GM21786 (cell line): ENCODE results near the gene ANKS6.

Source experiments
- ATAC-seq: cut with Tn5 transposase; IDR thresholded peaks from one replicate; pipeline ENCODE4 v1.9.1; 2021; ENCODE audit not compliant: unreplicated experiment

ANKS6 gene

GRCh38 chr9:98738741-98739140 is 57.6 kb downstream of the ANKS6 start:
- ATAC-seq = no peak

DNA sequence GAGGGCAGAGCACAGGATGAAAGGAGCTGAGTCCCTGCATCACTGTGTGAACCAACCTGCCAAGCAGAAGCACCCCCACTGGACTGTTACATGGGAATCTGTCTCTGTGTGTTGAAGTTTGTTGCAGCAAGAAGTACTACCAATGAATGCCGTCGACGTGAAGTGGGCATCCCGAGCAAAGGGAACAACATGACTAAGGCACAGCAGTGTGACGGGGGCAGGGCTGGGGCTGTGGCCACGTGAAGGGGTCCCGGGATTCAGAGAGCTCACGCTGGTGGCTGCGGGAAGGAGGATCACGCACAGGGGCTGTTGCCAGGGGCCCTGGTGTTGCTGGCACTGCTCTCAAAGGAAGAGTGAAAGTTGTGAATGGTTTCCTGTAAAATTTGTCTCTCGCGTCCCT is 60.1 kb downstream of the ANKS6 start:
- ATAC-seq = no peak

DNA sequence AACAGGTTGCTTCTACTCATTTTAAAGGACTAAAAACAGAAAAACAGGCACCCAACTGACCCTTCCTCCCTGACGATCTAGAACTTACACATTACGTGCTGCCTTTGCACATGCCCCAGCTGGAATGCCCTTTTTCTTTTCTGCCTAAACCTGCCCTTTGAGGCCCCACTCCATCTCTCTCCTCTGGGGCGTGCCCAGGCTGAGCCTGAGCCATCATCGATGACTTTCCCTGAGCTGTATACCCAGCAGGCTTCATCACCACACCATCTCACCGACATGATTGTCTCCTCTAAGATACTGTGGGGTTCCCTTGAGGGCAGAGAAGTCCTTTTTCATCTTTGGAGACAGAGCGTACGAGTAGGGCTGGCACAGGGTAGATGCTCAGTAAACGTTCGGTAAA is 63.6 kb downstream of the ANKS6 start:
- no peak for ATAC-seq

GRCh38 chr9:98732091-98732490 is 64.3 kb downstream of the ANKS6 start:
- ATAC-seq = no peak

DNA sequence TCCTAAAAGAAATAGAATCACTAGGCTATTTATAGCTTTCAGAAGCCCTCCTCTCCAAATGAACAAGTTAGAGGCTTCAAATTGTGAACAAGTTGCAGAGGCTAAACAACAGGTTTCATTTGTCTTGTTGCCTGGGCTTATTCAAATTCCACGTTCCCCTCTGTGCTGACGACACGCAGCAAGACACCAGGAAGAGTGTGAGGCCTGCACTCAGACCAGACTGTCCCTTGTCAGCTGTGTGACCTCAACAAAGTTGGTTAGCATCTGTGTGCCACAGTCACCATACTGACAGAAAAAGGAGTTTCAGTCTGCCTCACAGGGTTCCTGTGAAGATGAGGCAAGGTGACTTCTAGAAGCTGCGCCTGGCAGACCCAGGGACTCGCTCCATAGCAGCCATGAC is 65.5 kb downstream of the ANKS6 start:
- ATAC-seq = no peak

DNA sequence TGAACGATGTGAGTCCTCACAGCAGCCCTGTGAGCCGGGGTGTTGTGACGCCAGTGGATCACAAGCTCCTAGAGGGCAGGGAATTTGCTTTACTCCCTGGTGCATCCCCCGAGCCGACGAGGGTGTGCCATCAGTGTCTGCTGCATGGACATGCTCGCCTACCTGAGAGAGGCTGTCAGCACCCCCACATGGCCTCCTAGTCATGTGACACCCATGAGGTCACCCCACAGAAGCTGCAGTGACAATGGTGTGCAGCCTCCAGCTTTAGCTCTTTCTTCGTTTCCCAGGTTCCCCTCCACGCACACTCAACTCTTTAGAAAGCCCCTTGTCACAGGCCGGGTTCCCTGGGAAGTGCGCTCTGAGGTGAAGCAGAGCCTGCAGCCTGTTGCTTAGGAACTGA is 67.9 kb downstream of the ANKS6 start:
- no peak for ATAC-seq

DNA sequence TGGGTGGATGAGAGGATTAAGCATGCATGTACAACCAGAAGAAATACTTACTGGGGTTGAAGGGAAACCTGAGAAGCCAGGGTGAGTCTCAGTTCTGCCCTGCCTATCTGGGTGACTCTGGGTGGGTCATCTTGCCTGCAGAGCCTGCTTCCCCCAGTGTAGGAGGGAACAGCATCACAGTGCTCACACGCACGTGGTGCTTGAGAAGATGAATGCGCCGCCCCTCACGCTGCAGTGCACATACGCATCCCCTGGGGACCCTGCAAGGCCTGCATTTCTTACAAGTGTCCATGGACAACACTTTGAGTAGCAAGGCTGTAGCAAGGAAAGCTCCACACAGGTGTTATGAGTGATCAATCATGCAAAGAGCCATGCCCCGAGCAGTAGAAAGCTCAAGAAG is 68.9 kb downstream of the ANKS6 start:
- ATAC-seq = no peak

GRCh38 chr9:98726735-98727134 is 69.6 kb downstream of the ANKS6 start:
- ATAC-seq = no peak

DNA sequence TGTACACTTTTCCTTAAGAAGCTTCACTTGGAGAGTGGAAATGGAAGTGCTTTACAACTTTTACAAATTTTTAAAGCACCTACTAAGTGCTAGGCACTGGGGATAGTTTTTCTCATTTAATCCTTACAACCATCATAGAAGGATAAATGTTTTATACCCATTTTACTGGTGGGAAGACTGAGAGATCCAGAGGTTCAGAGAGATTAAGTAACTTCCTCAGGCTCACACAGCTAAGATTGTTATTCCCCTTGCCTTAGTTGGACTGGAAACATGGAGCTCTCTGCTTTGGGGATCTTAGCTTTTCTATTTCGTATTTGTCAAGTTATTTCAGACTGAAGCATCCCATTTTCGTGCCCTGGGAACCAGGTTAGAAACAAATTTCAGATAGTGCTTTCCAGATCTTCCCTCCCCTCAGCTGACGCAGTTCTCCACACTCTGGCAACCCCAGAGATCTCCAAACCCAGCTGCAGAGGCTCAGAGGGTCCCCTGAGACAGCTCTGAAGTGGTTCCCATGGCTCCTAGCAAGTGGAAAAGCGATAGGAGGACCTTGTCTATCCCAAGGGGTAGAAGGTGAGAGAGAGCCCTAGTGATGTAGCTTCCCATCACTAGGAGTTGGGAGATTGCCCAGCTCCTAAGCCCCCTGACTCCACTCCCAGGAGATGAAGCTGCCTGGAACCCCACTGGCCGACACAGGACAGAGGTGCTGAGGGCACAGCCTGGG is 71.4 kb downstream of the ANKS6 start:
- no peak for ATAC-seq

- no peak for ATAC-seq
Observed at GRCh38 chr9:98721643-98722042, 74.7 kb downstream of the ANKS6 start.

DNA sequence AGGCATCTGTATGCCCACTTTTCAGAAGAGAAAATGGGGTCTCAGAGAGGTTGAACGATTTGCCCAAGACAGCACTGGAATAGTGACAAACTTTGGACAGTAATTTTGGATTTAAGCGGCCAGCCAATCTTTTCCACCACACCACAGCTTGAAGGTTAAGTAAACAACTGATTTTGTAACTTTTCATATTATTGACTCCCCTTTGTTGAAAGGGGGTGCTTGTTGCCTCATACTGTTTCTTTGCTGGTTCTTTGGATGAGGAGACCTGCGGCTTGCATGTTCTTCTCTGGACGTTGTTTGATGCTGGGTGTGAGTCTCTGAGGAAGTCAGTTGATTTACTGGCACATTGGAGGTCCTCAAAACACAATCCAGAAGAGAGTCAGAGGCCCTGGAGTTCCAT is 76.0 kb downstream of the ANKS6 start:
- no peak for ATAC-seq

- ATAC-seq = no peak
Observed at GRCh38 chr9:98719055-98719454, 77.3 kb downstream of the ANKS6 start.

DNA sequence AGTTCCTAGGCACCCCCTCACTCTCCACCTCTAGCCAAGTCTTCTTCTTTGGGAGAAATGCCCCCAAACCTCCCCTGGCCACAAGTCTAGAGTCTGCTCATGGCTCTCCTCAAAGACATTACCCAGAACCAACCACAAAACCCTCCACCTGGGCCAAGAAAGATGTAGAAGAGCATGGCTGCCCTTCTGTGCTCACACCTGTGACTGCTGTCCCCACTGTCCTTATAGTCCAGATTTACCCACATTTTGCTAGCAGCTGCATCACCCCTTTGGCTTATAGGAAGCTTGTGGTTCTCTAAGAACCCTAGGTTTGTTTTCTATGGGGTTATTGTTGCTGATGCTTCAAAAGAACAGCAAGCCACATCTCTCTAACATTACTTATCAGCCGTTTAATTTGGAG is 81.5 kb downstream of the ANKS6 start:
- ATAC-seq = no peak

- no peak for ATAC-seq
Observed at GRCh38 chr9:98712987-98713386, 83.4 kb downstream of the ANKS6 start.

- no peak for ATAC-seq
Observed at GRCh38 chr9:98709968-98710965, 86.1 kb downstream of the ANKS6 start.

GRCh38 chr9:98708933-98709911 is 87.1 kb downstream of the ANKS6 start, which contains the start of gene GABBR2:
Gene GABBR2, minus strand, starts transcription at chr9:98708935. Its CDS starts 198 bp downstream, at chr9:98708737.
- ATAC-seq = no peak

DNA sequence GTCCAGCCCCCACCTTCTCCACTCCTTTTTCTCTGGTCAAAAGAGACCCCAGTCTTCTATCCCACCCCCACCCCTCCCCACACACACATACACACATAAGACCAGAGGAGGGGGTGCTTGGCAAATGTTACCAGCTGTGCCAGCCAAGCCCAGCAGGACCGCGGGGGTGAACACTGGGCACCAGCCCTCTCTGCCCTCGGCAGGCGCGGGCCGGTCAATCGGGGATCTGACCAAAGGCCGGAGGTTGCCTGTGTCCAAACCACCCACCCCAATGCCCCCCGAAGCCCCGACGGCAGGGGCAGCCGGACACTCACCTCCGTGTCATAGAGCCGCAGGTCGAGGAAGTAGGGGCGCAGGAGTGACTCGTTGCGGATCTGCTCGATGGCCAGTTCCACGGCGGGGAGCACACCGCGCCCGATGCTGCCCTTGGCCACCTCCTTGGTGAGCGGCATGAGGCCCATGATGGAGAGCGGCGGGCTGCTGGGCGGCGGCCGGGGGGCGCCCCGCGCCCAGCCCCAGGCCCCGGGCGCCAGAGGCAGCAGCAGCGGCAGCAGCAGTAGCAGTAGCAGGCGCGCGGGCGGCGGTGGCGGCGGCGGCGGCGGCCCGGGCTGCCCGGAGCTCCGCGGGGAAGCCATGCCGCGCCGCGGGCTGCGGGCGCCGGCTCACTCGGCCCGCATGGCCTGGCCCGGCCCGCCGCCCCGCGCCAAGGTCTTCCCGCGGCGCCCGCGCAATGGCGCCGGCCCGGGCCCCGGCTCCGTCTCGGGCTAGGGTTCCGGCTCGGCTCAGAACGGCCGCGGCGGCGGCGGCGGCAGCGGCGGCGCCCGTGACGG is 88.0 kb downstream of the ANKS6 start:
- ATAC-seq = no peak

GRCh38 chr9:98707166-98708102 is 88.9 kb downstream of the ANKS6 start:
- no peak for ATAC-seq

- no peak for ATAC-seq
Observed at GRCh38 chr9:98706651-98707165, 89.6 kb downstream of the ANKS6 start.
